Tibial nerve (tissue), 3 donors: ENCODE data around the gene EIF2AK3.

Experiments
- CTCF ChIP-seq, 5 experiments: fragments of 200-600 bp in 3 of 5; fragments of 450-650 bp in 2 of 5; sonication (generic) in 3 of 5; IDR thresholded peaks; one replicate each; pipeline ENCODE4 v1.5.1; 2016 to 2019; ENCODE audit warnings: antibody characterized with exemption in 5 of 5, mild to moderate bottlenecking in 3 of 5, moderate library complexity in 2 of 5
- POLR2A ChIP-seq, 2 donors: fragments of 450-650 bp; IDR thresholded peaks; one replicate each; pipeline ENCODE4 v1.6.1; 2017; ENCODE audit warnings: antibody characterized with exemption in 2 of 2, mild to moderate bottlenecking in 2 of 2, moderate library complexity in 2 of 2

- TF ChIP-seq POLR2A (IDR thresholded peaks at IDR 0.05), result no peak
- no peak for TF ChIP-seq CTCF (IDR thresholded peaks at IDR 0.05)
Observed at GRCh38 chr2:88638743-88639142, 11.5 kb upstream of the EIF2AK3 start.
